Central memory CD8-positive, alpha-beta T cell (primary cell): Measurements from ENCODE around the gene MYMX.
"Not testable (repeated sequence)": the region's sequence is repeated elsewhere in the genome, so short reads cannot be mapped to it uniquely, and the experiment has no call there.

Experiments
- ATAC-seq: fragments of 150-1000 bp; cut with Tn5 transposase; replicated peaks from 2 replicates; pipeline ENCODE4 v1.10.0; 2022; ENCODE audit warnings: mild to moderate bottlenecking, moderate FRiP score, moderate number of reproducible peaks; ENCODE audit not compliant: poor library complexity, severe bottlenecking; ENCODE audit errors: extremely low read depth
- DNase-seq, 2 donors: peaks; one replicate each; pipeline ENCODE4 v3.0.0; 2021; ENCODE audit warnings: low spot score in 2 of 2
- H3K27ac Mint-ChIP-seq: one replicate; pipeline ENCODE4 v1.8.0; 2022; ENCODE audit warnings: low read depth, mild to moderate bottlenecking, moderate library complexity, mixed read lengths
- H3K27me3 Mint-ChIP-seq: one replicate; pipeline ENCODE4 v1.8.0; 2022; ENCODE audit warnings: mixed read lengths
- H3K36me3 Mint-ChIP-seq: one replicate; pipeline ENCODE4 v1.8.0; 2022; ENCODE audit warnings: mild to moderate bottlenecking, moderate library complexity, mixed read lengths; ENCODE audit not compliant: insufficient read depth
- H3K4me1 Mint-ChIP-seq: one replicate; pipeline ENCODE4 v1.8.0; 2022; ENCODE audit warnings: mixed read lengths
- H3K4me3 Mint-ChIP-seq: one replicate; pipeline ENCODE4 v1.8.0; 2022; ENCODE audit warnings: mild to moderate bottlenecking, moderate library complexity, mixed read lengths
- H3K9me3 Mint-ChIP-seq: one replicate; pipeline ENCODE4 v1.8.0; 2022; ENCODE audit warnings: mixed read lengths

The MYMX gene

DNA sequence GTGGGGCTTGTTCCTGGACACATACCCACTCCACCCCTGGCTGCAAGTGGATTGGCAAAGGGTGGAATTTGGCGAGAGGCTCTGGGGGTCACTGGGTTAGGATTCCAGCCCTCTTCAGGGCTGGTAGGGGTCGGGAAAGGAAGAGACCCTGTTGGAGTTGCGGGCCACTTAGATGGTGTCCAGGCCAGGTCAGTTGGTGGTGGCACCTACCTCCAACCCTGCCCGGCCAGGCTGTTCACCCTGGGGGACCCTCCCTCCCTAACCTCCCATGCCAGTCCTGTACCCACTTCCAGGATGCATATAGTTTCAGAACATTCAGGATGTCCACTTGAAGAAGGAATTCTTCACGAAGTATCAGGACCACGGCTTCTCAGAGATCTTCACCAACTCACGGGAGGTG, 37.1 kb upstream of the MYMX start:
- peaks cover 3% of the 10 kb centered on the region for H3K36me3 Mint-ChIP-seq
- no peak for DNase-seq
- H3K4me1 Mint-ChIP-seq: peaks cover 12% of the 10 kb centered on the region
- no peak overlapping the region for H3K4me3 Mint-ChIP-seq
- ATAC-seq: no peak
- no peaks in the 10 kb centered on the region for H3K9me3 Mint-ChIP-seq
- no peak overlapping the region for H3K27ac Mint-ChIP-seq
- H3K27me3 Mint-ChIP-seq: peaks cover 22% of the 10 kb centered on the region

DNA sequence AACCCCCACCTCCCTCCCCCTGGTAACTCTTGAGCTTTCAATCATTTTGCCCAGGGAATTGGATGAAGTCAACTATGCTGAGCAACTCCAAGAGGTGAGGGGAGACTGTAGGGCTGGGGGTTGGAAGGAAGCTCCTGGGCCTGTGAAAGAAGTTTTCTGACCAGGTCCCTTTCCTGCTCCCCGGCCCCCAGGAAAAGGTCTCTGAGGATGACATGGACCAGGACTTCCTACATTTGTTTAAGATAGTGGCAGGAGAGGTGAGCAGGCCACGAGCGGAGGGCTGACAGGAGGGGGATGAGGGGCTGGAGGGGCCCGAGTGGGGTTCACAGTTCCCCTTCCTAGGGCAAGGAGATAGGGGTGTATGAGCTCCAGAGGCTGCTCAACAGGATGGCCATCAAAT, 36.3 kb upstream of the MYMX start:
- no peaks in the 10 kb centered on the region for H3K9me3 Mint-ChIP-seq
- ATAC-seq: no peak
- H3K36me3 Mint-ChIP-seq: peaks cover 3% of the 10 kb centered on the region
- no peak overlapping the region for H3K4me3 Mint-ChIP-seq
- no peak for DNase-seq
- H3K4me1 Mint-ChIP-seq: peaks cover 12% of the 10 kb centered on the region
- no peak overlapping the region for H3K27ac Mint-ChIP-seq
- peaks cover 28% of the 10 kb centered on the region for H3K27me3 Mint-ChIP-seq

DNA sequence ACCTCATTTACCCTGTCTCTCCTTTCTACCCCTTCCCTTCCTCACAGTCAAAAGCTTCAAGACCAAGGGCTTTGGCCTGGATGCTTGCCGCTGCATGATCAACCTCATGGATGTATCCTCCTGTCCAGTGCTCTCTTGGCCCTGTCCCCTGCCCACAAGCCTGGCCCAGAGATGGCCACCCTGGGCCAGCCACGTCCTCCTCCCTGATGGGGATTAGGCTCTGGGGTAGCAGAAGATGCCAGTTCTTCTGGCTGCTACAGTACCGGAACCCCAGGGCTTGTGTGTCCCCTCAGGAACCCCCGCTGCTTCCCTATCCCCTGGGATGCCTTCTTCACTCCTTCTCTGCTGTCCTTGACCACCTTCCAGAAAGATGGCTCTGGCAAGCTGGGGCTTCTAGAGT, 35.8 kb upstream of the MYMX start:
- no peak for ATAC-seq
- Mint-ChIP-seq H3K27ac (no peak overlapping the region), H3K4me3 (no peak overlapping the region), H3K4me1 (peaks cover 13% of the 10 kb centered on the region), H3K9me3 (no peaks in the 10 kb centered on the region), H3K36me3 (peaks cover 3% of the 10 kb centered on the region), H3K27me3 (peaks cover 33% of the 10 kb centered on the region)
- no peak for DNase-seq

DNA sequence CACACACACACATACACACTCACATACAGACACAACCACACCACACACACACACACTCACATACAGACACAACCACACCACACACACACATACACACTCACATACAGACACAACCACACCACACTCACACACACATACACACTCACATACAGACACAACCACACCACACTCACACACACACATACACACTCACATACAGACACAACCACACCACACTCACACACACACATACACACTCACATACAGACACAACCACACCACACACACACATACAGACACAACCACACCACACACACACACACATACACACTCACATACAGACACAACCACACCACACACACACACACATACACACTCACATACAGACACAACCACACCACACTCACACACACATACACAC, 34.9 kb upstream of the MYMX start:
- H3K27ac Mint-ChIP-seq, H3K4me3 Mint-ChIP-seq, H3K36me3 Mint-ChIP-seq, ATAC-seq, H3K9me3 Mint-ChIP-seq, DNase-seq: not testable (repeated sequence)
- peaks cover 16% of the 10 kb centered on the region for H3K4me1 Mint-ChIP-seq
- H3K27me3 Mint-ChIP-seq: peaks cover 42% of the 10 kb centered on the region

DNA sequence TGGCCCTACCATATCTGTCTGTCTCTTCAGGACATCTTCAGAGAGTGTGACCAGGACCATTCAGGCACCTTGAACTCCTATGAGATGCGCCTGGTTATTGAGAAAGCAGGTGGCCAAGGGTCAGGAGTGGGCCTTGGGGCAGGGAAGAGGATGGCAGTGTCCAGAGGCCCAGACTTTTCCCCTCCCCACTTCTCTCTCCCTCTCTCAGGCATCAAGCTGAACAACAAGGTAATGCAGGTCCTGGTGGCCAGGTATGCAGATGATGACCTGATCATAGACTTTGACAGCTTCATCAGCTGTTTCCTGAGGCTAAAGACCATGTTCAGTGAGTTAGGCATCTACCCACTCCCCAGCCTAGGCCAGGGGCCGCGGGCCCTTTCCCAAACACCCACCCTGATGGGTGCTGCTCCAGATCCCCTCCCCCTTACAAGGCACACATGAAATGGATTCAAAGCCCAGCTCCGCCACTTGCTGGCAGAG, 33.8 kb upstream of the MYMX start:
- H3K4me1 Mint-ChIP-seq: peaks cover 7% of the 10 kb centered on the region
- no peak overlapping the region for H3K4me3 Mint-ChIP-seq
- no peak overlapping the region for H3K27ac Mint-ChIP-seq
- peaks cover 1% of the 10 kb centered on the region for H3K36me3 Mint-ChIP-seq
- H3K27me3 Mint-ChIP-seq: peaks cover 30% of the 10 kb centered on the region
- DNase-seq: no peak
- no peak for ATAC-seq
- no peaks in the 10 kb centered on the region for H3K9me3 Mint-ChIP-seq

DNA sequence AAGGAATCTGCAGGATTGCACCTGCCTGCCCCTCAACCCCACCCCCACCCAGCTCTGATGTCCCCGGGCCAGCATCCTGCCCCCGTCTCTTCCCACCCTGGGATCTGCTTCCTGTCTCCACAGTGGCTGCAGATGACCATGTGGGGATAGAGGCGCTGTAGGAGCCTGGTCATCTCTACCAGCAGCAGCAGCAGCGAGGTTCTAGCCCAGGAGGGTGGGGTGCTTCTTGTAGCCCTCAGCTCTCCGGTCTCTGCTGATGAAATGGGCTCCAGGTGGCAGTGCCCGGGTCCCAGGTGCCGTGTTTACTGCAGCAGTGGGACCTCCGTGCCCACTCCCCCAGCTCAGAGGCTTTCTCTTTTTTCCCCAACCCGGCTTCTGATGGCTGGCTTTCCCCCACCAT, 32.9 kb upstream of the MYMX start:
- peaks cover 7% of the 10 kb centered on the region for H3K4me1 Mint-ChIP-seq
- H3K4me3 Mint-ChIP-seq: no peak overlapping the region
- H3K9me3 Mint-ChIP-seq: no peaks in the 10 kb centered on the region
- DNase-seq: no peak
- peaks cover 1% of the 10 kb centered on the region for H3K36me3 Mint-ChIP-seq
- peaks cover 29% of the 10 kb centered on the region for H3K27me3 Mint-ChIP-seq
- no peak overlapping the region for H3K27ac Mint-ChIP-seq
- ATAC-seq: no peak

DNA sequence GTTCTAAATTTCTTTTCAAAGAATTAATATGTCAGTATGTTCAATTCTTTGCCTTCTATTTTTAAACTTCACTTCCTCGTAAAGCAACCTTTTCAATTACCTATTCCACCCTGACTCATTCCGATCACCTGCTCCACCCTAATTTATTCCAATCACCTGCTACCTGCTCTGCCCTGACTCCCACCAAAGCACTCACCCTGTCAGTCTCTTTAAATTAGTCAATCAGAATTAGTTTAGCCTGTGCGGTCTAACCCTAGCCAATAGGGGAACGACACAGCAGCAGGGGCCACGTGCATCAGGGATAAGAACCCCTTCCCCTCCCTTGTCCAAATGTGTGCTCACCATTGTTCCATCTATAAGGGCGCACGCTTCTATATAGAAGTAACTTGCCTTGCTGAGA, 31.4 kb upstream of the MYMX start:
- H3K4me3 Mint-ChIP-seq, DNase-seq, H3K9me3 Mint-ChIP-seq, ATAC-seq, H3K4me1 Mint-ChIP-seq, H3K36me3 Mint-ChIP-seq, H3K27ac Mint-ChIP-seq: not testable (repeated sequence)
- peaks cover 29% of the 10 kb centered on the region for H3K27me3 Mint-ChIP-seq

DNA sequence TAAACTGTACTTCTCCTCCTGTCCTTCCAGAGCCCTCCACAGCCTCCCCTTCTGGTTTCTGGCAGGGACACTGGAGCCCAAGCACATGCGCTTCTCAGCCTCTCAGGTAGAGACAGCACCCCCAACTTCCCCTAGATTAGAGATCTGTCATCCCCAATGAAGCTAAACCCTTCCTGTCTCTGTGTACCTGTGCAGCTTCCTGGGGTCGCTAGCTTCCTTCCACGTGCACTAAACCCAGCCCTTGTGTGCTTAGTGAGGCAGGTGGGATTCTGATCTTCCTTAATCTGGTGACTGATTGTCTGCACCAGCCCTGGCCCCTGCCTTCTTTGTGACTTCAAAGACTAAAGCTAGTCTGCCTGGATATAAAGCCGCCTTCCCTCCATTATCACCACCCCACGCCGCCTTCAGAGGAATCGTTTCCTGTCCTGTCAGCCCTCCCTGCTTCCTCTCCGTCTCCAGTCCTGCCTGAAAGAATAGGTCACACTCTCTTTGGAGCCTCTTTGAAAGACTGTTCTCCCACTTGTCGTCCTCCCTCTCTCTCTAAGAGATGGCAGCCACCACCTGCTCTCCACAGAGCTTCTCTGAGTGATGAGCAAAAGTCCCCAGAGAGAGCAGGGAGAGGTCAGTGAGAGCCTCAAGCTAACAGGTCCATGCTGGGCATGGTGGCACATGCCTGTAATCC, 30.6 kb upstream of the MYMX start:
- Mint-ChIP-seq H3K4me1 (peaks cover 7% of the 10 kb centered on the region), H3K9me3 (no peaks in the 10 kb centered on the region), H3K27ac (no peak overlapping the region), H3K4me3 (no peak overlapping the region), H3K27me3 (peaks cover 29% of the 10 kb centered on the region), H3K36me3 (no peaks in the 10 kb centered on the region)
- DNase-seq: no peak
- ATAC-seq: no peak

DNA sequence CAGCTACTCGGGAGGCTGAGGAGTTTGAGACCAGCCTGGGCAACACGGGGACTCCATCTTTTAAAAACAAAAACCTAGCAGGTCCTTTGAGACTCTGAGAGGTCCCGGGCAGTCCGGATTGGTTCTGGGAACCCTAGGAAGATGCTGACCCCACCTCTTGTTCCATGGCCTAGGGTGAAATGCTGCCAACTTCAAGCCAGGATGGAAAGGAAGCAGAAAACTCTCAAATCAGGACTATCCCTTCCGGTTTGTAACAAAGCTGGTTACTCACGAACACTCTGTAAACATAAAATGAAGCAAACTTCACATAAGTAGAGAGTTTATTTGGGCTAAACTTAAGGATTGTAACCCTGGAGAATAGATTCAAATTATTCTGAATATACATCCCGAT, 30.1 kb upstream of the MYMX start:
- peaks cover 7% of the 10 kb centered on the region for H3K4me1 Mint-ChIP-seq
- no peaks in the 10 kb centered on the region for H3K9me3 Mint-ChIP-seq
- ATAC-seq (no peak), DNase-seq (no peak)
- no peak overlapping the region for H3K4me3 Mint-ChIP-seq
- no peak overlapping the region for H3K27ac Mint-ChIP-seq
- H3K27me3 Mint-ChIP-seq: peaks cover 30% of the 10 kb centered on the region
- no peaks in the 10 kb centered on the region for H3K36me3 Mint-ChIP-seq

DNA sequence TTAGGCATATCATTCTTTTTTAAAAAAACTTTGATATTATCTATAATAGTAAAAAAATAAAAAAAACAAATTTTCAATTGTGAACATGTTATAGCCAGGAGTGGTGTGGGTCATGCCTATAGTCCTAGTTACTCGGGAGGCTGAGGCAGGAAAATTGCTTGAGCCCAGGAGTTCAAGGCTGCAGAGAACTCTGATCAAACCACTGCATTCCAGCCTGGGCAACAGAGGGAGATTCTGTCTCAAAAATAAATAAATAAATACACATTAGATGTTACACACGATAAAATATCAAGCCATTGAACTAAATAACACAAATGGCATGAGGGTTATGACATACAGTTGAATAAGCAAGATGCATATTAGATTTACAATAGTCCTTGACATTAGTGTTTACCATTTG, 27.9 kb upstream of the MYMX start:
- ATAC-seq: no peak
- Mint-ChIP-seq H3K27ac (no peak overlapping the region), H3K4me1 (peaks cover 17% of the 10 kb centered on the region), H3K9me3 (no peaks in the 10 kb centered on the region), H3K36me3 (no peaks in the 10 kb centered on the region), H3K4me3 (no peak overlapping the region), H3K27me3 (peaks cover 51% of the 10 kb centered on the region)
- DNase-seq: no peak

DNA sequence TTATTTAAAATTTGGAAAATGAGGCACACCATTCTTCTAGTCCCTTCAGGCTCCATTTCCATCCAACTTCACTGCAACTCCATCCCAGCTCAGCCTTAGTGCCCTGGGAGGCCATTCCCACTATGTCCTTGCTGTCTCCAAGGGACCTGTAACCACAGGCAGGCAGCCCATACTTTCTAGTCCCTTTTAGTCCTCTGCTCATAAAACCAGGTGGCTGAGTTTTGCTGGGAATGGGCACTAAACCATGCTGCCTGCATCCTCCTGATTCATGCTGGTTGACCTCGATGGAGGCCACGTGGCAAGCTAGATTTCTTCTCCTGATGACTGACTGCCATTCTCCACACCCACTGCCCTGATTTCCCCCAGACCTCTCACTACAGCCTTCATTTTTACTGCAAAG, 27.5 kb upstream of the MYMX start:
- H3K36me3 Mint-ChIP-seq: no peaks in the 10 kb centered on the region
- peaks cover 17% of the 10 kb centered on the region for H3K4me1 Mint-ChIP-seq
- no peak overlapping the region for H3K27ac Mint-ChIP-seq
- DNase-seq (no peak), ATAC-seq (no peak)
- H3K9me3 Mint-ChIP-seq: no peaks in the 10 kb centered on the region
- H3K4me3 Mint-ChIP-seq: no peak overlapping the region
- peaks cover 51% of the 10 kb centered on the region for H3K27me3 Mint-ChIP-seq

DNA sequence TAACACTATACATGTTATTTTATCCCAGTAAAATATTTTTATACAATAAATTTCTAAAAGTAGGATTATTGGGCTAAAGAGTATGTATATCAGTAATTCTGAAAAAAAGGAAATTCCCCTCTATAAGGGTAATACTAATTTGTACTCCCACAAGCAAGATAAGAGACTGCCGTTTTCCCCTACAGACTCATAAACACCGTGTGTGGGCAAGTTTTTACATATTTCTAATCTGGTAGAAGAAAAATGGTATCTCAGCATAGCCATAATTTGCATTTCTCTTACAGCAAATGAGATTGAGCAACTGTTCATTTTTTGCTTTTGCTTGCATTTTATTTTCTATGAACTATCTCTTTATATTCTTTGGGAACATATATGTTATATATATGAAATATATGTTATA, 26.0 kb upstream of the MYMX start:
- no peak for ATAC-seq
- H3K9me3 Mint-ChIP-seq: no peaks in the 10 kb centered on the region
- H3K27me3 Mint-ChIP-seq: peaks cover 50% of the 10 kb centered on the region
- no peaks in the 10 kb centered on the region for H3K36me3 Mint-ChIP-seq
- no peak for DNase-seq
- H3K4me3 Mint-ChIP-seq: no peak overlapping the region
- no peak overlapping the region for H3K27ac Mint-ChIP-seq
- peaks cover 17% of the 10 kb centered on the region for H3K4me1 Mint-ChIP-seq

DNA sequence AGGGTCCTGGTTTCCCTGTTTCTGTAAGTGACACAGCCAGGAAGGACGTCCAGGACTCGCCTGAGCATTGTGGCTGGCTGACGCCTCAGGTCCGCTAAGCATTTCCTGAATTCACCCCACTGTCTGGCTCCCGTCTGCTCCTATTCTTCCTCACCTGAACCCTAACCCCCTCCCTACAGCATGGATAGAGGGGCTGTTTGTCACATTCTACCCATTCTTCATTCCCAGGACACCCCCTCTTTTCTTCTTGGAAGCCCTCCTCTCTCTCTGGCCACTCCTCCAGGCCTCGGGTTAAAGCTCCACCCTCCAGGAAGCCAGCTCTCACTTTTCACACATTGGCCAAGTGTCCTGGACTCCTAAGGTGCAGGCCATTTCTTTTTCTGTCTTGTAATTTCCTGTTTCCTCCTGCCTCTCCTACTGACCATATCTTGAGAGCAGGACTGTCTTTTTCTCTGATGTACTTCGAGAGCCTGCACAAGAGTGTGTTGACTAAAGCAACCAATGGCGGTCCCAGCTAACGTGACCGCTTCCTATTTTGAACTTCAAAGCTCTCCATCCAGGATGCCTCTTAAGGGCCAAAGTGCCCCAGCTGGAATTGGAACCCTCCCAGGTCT, 24.2 kb upstream of the MYMX start:
- no peak for ATAC-seq
- H3K27me3 Mint-ChIP-seq: peaks cover 39% of the 10 kb centered on the region
- H3K4me3 Mint-ChIP-seq: no peak overlapping the region
- DNase-seq: no peak
- H3K27ac Mint-ChIP-seq: peak overlapping the region; percentile 23
- H3K4me1 Mint-ChIP-seq: peaks cover 10% of the 10 kb centered on the region
- H3K9me3 Mint-ChIP-seq: no peaks in the 10 kb centered on the region
- no peaks in the 10 kb centered on the region for H3K36me3 Mint-ChIP-seq
